Amniotic stem cell (primary cell): ENCODE data around the gene SYT2.
"Not testable (repeated sequence)": the region's sequence is repeated elsewhere in the genome, so short reads cannot be mapped to it uniquely, and the experiment has no call there.

Experiments
- DNase-seq: peaks from one replicate; lab custom pipeline; 2025; lab: John Stamatoyannopoulos, UW

Gene SYT2

GRCh38 chr1:202710070-202711045, at the start of gene SYT2:
SYT2 (minus strand) TSS chr1:202710454; CDS start chr1:202605772, 104,682 bp downstream.
- no peak for DNase-seq

DNA sequence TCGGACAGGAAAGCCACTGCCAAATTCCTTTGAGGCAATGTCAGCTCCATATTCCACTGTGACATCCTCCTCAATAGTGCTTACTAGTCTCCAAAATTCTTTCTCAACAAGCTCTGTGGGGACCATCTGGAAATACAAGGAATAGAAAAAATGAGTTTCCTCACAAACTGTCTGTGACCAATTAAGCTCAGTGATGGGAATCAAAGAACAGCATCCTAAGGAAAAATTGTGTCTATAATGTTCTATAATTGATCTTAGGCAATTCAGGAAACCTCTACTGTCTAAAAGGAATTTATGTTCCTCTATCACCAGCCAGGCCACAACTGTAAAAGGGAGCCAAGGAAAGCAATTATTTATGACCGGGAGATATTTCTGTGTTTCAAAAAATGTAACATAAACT, 46.1 kb upstream of the SYT2 start:
- DNase-seq = no peak

DNA sequence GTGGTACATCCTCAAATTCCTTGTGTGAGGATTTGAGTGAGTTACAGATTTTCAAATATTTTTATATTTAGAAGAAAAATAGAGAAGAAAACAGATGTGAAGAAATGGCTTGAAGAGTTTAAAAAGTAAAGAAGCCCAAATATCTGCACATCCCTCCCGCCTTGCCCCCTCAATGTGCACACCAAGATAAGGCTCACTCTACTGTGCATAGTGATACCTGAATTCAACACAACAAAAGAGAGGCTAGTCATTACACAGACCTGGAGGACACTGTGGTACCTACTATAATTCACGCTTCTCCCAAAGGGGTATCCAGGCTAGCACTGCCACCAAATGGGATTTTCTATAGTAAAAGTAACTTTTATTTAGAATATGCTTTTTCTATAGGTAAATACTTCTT, 44.0 kb upstream of the SYT2 start:
- DNase-seq = no peak

- DNase-seq = no peak
Observed at GRCh38 chr1:202752774-202753173, 42.5 kb upstream of the SYT2 start.

- no peak for DNase-seq
Observed at GRCh38 chr1:202750761-202751160, 40.5 kb upstream of the SYT2 start.

GRCh38 chr1:202750024-202750423, 39.8 kb upstream of the SYT2 start:
- no peak for DNase-seq

GRCh38 chr1:202745323-202745888, 35.2 kb upstream of the SYT2 start:
- no peak for DNase-seq

DNA sequence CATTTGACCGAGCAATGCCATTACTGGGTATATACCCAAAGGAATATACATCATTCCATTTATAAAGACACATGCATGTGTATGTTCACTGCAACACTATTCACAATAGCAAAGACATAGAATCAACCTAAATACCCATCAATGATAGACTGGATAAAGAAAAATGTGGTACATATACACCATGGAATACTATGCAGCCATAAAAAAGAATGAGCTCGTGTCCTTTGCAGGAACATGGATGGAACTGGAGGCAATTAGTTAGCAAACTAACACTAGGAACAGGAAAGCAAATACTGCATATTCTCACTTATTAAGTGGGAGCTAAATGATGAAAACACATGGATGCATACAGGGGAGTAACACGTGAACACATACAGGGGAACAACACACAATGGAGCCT, 34.5 kb upstream of the SYT2 start:
- not testable (repeated sequence) for DNase-seq

DNA sequence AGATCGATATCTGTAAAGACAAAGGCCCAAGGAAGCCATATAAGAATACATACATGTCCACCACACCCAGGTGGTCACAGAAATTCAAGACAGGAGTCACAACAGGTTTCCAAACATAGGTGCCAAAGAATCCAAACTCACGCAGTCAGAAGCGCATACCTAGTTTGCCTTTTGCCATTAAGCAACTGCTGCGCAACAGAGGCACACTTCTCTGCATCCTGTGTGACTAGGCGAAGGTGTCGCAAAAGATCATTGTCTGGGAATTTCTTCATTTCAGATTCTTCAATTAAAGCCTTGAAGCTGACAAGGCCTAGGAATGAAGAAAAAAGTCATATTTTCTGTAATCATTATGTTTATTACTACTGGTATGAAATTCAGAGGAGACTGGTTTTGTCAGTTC, 32.2 kb upstream of the SYT2 start:
- DNase-seq = no peak

- DNase-seq = no peak
Observed at GRCh38 chr1:202733251-202733650, 23.0 kb upstream of the SYT2 start.

DNA sequence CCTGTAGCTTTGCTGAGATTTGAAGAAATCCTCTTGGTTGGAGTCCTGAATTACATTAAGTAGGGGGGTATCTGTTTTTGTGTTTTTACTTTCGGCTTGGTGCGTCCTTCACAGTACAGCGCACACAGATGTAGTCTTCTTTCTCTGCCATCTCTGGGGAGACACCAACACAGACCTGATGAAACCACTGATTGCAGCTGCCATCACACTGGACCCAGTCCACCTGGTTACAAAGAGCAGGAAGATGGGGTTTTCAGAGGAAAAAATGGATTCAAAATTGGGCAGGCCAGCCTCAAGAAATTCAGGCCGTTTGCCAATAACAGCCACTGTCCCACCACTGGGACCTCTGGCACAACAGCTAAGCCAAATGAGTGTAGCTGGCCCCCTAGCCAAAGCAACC, 18.7 kb upstream of the SYT2 start:
- DNase-seq = no peak

DNA sequence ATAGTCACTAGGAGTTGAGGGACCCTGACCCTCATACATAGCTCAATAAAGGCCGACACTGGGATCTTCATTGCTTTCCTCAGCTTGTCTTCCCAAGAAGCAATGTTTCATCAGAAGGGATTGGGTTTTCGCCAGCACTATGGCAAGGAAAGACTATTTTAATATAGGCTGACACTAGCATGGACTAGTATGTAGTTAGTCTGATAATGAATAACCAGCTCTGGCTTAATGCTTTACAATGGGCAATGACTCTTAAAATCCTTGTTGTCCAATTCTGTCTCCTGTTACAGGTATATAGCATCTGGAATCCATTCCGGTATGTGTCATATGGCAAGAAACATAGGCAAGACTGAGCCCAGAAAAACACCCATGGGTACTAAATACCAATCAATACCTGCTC, 15.3 kb upstream of the SYT2 start:
- DNase-seq = no peak

GRCh38 chr1:202723708-202724107, 13.5 kb upstream of the SYT2 start:
- DNase-seq = no peak

GRCh38 chr1:202723046-202723445, 12.8 kb upstream of the SYT2 start:
- not testable (repeated sequence) for DNase-seq

DNA sequence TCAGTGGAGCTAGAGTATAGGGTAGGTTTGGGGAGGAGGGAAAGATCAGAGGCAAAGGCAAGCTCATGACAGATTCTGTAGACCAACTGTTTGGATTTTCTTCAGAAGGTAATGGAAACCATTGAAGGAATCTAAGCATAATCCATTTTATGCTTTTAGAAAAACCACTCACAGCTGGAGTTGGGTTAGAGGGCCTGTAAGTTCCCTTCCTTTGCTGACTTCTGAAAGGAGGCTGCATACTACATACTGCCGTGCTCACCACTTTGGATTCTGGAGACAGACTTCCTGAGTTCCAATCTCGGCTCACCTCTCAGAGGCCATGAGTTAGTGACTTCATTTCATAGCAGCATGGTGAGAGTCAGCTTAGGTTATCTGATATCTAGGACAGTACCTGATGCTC, 6.4 kb upstream of the SYT2 start:
- DNase-seq = no peak

GRCh38 chr1:202714202-202714601, 3.9 kb upstream of the SYT2 start:
- DNase-seq = not testable (repeated sequence)

GRCh38 chr1:202713110-202713509, 2.9 kb upstream of the SYT2 start:
- no peak for DNase-seq

GRCh38 chr1:202711949-202712635, 1.8 kb upstream of the SYT2 start:
- no peak for DNase-seq

DNA sequence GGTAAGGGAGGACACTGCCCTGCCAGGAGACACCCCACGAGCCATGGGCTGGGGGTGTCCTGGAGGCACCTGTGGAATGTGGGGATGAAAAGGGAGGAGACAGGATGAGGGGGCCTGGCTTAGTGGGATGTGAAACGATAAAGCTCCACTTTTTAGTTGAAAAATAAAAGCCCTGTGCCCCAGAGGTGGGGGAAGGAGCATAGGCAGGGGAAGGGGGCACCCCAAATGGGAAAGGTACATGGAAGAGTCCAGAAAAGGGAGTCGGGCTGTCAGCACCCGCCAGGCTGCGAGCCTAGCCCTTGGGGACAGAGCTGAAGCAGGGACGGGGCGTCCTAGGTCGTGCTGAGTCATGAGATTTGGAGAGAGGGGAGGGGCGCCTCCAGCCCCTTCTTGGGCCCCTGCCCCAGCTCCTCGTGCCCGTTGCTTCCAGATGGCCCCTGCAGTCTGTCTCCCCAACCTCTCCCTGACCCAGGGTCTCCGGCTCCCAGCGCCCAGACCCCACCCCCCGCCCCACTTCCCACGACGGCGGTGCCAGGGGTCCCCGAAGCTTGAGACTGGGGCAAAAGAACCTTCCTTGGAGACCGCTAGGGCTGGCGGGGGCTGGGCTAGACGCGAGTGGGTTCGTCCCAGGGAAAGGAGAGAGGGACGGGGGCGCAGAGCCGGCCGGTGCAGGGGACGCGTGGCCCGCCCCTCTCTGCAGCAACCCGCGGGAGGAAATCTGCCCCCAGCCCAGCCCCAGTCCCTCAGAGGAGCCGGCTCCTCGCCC, 795 bp downstream of the SYT2 start:
- DNase-seq = no peak

DNA sequence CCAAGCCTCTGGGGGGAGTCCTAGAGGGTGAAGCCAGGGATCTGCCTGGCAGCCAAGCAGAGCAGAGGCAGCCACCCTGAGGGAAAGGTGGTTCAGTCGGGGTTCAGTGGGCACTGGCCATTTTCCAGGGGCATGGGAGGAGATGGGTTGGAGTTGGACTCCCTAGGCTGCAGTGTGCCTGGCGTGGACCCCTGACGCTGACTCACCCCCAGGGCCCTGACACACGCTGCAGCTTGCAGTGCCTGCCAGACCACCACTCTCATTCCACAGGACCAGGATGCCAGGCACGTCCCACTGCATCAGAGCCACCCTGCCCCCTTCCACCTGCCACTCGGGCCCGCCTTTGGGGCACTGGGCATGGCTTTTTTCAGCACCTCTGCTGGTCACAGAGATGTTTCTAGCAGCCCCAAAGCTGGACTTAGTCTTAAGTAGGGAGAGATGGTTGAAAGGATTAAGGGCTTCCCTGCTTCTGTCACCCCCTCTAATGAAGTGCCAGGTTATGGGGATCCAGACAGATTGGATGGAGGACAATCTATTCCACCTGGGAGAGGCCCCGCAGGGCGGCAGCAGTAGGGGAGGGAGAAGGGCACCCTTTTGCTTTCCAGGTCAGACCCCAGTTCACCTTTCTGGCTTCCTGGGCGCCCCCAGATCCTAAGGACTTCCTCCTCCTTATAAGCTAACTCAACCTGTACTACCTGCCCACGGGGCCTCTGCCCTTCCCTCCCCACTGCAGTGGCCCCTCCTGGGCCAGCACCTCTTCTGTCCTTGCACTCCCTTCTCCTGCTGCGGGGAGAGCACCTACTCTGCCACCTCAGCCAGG, 1.6 kb downstream of the SYT2 start:
- DNase-seq = no peak

DNA sequence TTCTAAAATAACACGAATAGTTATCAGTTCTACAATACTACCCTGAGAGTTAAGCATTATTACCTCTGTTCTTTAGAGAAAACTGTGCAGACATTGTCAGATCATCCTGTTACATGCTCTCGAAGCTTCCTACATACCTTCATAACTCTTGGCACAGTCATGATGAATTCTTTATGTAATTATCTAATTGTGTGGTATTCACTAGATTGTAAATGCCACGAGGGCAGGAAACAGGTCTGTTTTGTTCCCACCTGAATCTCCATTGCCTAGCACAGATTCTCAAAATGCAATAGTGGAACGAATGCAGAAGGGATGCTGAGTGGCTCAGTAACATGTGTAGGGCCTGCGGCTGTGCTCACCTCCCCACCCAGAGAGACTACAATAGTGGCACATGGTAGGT, 3.4 kb downstream of the SYT2 start:
- no peak for DNase-seq
